Neutrophil (primary cell): ENCODE results near the gene TIMP1.

Experiments
- H3K27ac ChIP-seq: fragments of 200-600 bp; sonication (generic); 2 replicates; pipeline ENCODE4 v1.5.1; 2016; ENCODE audit warnings: mild to moderate bottlenecking, moderate library complexity
- H3K27me3 ChIP-seq: fragments of 200-600 bp; sonication (generic); 2 replicates; pipeline ENCODE4 v1.6.0; 2016; ENCODE audit warnings: mild to moderate bottlenecking
- H3K36me3 ChIP-seq: fragments of 200-600 bp; sonication (generic); 2 replicates; pipeline ENCODE4 v1.5.1; 2017
- H3K4me1 ChIP-seq, 2 experiments: fragments of 200-600 bp in 1 of 2; sonication (generic) in 1 of 2; 1 replicate in 1 of 2; 2 replicates in 1 of 2; pipeline versions ENCODE4 v1.5.1 to v1.6.1; 2013 to 2016; ENCODE audit warnings: low read depth in 1 of 2, low read length in 1 of 2, mild to moderate bottlenecking in 1 of 2, moderate library complexity in 1 of 2; ENCODE audit not compliant: control insufficient read depth in 1 of 2, insufficient read depth in 1 of 2
- H3K4me3 ChIP-seq, 2 experiments: fragments of 200-600 bp in 1 of 2; sonication (generic) in 1 of 2; 1 replicate in 1 of 2; 2 replicates in 1 of 2; pipeline ENCODE4 v1.5.1; 2013 to 2016; ENCODE audit warnings: low read depth in 1 of 2, low read length in 1 of 2, mild to moderate bottlenecking in 1 of 2, moderate library complexity in 1 of 2
- H3K9me3 ChIP-seq: fragments of 200-600 bp; sonication (generic); 2 replicates; pipeline ENCODE4 v1.5.1; 2016
- CTCF ChIP-seq: fragments of 200-600 bp; sonication (generic); IDR thresholded peaks from 2 replicates; pipeline ENCODE4 v1.5.1; 2016; ENCODE audit warnings: antibody characterized with exemption

Gene TIMP1

GRCh38 chrX:47618923-47619485 lies 36.8 kb downstream of the TIMP1 start:
- H3K27ac ChIP-seq: no peak overlapping the region
- no peak for TF ChIP-seq CTCF
- peak overlapping the region in 1 of 2 experiments; percentile 54 for H3K4me3 ChIP-seq
- H3K27me3 ChIP-seq: peaks cover 24% of the 10 kb centered on the region
- H3K9me3 ChIP-seq: no peaks in the 10 kb centered on the region
- peaks cover 16 to 19% of the 10 kb centered on the region in 2 experiments for H3K4me1 ChIP-seq
- H3K36me3 ChIP-seq: peaks cover 14% of the 10 kb centered on the region

- Histone ChIP-seq H3K36me3 (peaks cover 20% of the 10 kb centered on the region), H3K27me3 (peaks cover 24% of the 10 kb centered on the region), H3K9me3 (no peaks in the 10 kb centered on the region), H3K4me3 (peak within 1 kb of the TSS; percentile 42 to 54), H3K4me1 (peaks cover 21 to 22% of the 10 kb centered on the region in 2 experiments), H3K27ac (no peak within 1 kb of the TSS)
- TF ChIP-seq CTCF: peak; percentile 66
Measured at GRCh38 chrX:47619486-47620302, 37.5 kb downstream of the TIMP1 start, which contains the start of gene SYN1. SYN1 (minus strand) TSS chrX:47619857; CDS start chrX:47619728, 129 bp downstream.

- Histone ChIP-seq H3K27ac (no peak overlapping the region), H3K4me1 (peaks cover 21 to 23% of the 10 kb centered on the region in 2 experiments), H3K36me3 (peaks cover 26% of the 10 kb centered on the region), H3K27me3 (peaks cover 24% of the 10 kb centered on the region), H3K9me3 (no peaks in the 10 kb centered on the region), H3K4me3 (no peak overlapping the region)
- no peak for TF ChIP-seq CTCF
Measured at GRCh38 chrX:47620303-47620685, 38.1 kb downstream of the TIMP1 start.

GRCh38 chrX:47621851-47622250 lies 39.6 kb downstream of the TIMP1 start:
- peaks cover 24% of the 10 kb centered on the region for H3K27me3 ChIP-seq
- TF ChIP-seq CTCF: no peak

GRCh38 chrX:47623540-47624027 lies 41.3 kb downstream of the TIMP1 start:
- peak overlapping the region; percentile 61 for H3K27ac ChIP-seq

More at GRCh38 chrX:47621851-47622250, 39.6 kb downstream of the TIMP1 start:
- no peak overlapping the region for H3K4me3 ChIP-seq
- H3K27ac ChIP-seq: no peak overlapping the region
- peaks cover 41% of the 10 kb centered on the region for H3K36me3 ChIP-seq
- peaks cover 22 to 34% of the 10 kb centered on the region in 2 experiments for H3K4me1 ChIP-seq
- no peaks in the 10 kb centered on the region for H3K9me3 ChIP-seq

More at GRCh38 chrX:47623540-47624027, 41.3 kb downstream of the TIMP1 start:
- Histone ChIP-seq H3K9me3 (no peaks in the 10 kb centered on the region), H3K27me3 (peaks cover 11% of the 10 kb centered on the region), H3K4me3 (peak overlapping the region; percentile 17 to 38), H3K36me3 (peaks cover 56% of the 10 kb centered on the region), H3K4me1 (peaks cover 39 to 51% of the 10 kb centered on the region in 2 experiments)
- no peak for TF ChIP-seq CTCF
